Kidney (tissue), 14 donors: Measurements from ENCODE around the gene SEL1L2. TPM values are rescaled to one million over a fixed set of nuclear protein-coding genes. Genes with fewer than 3 reads are reported as not detected.

ENCODE experiments used
- DNase-seq, 5 donors: peaks; one replicate each; pipeline ENCODE4 v3.0.0-alpha.2; 2013 to 2020
- FAIRE-seq: peaks from 2 replicates; lab custom pipeline; 2012; peaks lifted over from hg19 to GRCh38; lab: Jason Lieb, UNC
- H3K27ac ChIP-seq, 2 donors: one replicate each; pipeline ENCODE4 v1.7.0; 2013; ENCODE audit warnings: low read depth in 2 of 2, low read length in 2 of 2, inconsistent platforms in 1 of 2
- H3K27me3 ChIP-seq: one replicate; pipeline ENCODE4 v1.7.1; 2013; ENCODE audit warnings: low read length, inconsistent platforms; ENCODE audit not compliant: control insufficient read depth, insufficient read depth
- H3K36me3 ChIP-seq, 3 donors: one replicate each; pipeline versions ENCODE4 v1.7.0 to v1.7.1; 2013; ENCODE audit warnings: low read length in 3 of 3, control low read depth in 1 of 3, inconsistent platforms in 1 of 3; ENCODE audit not compliant: insufficient read depth in 3 of 3, control insufficient read depth in 2 of 3
- H3K4me1 ChIP-seq, 3 donors: one replicate each; pipeline versions ENCODE4 v1.7.0 to v1.7.1; 2013; ENCODE audit warnings: low read length in 3 of 3, inconsistent platforms in 1 of 3, low read depth in 1 of 3; ENCODE audit not compliant: control insufficient read depth in 2 of 3, insufficient read depth in 2 of 3
- H3K4me3 ChIP-seq, 3 donors: one replicate each; pipeline versions ENCODE4 v1.7.0 to v1.8.1; 2013; ENCODE audit warnings: low read length in 3 of 3, control low read depth in 1 of 3, inconsistent platforms in 1 of 3
- H3K9ac ChIP-seq, 3 donors: one replicate each; pipeline versions ENCODE4 v1.7.0 to v1.7.1; 2013; ENCODE audit warnings: low read length in 3 of 3, control low read depth in 1 of 3, inconsistent platforms in 1 of 3
- H3K9me3 ChIP-seq, 3 donors: one replicate each; pipeline versions ENCODE4 v1.7.0 to v1.7.1; 2013; ENCODE audit warnings: low read length in 3 of 3, control low read depth in 1 of 3, inconsistent platforms in 1 of 3; ENCODE audit not compliant: control insufficient read depth in 2 of 3, insufficient read depth in 1 of 3
- CTCF ChIP-seq: IDR thresholded peaks from 3 replicates; pipeline ENCODE4 v1.5.1; 2012; ENCODE audit warnings: mild to moderate bottlenecking, moderate library complexity, borderline replicate concordance; ENCODE audit not compliant: insufficient read depth; ENCODE audit errors: extremely low read depth
- intact Hi-C: fragments of 100-400 bp; cut with DNase I; formaldehyde crosslinking; loops from one replicate; pipeline ENCODE4 v1.11.1; 2022
- polyA plus RNA-seq: library from polyadenylated mRNA; stranded (reverse); fragments of 350-450 nt; fragmentation: Illumina TruSeq; extraction: RNeasy Lipid Tissue Mini Kit (QIAGEN cat#74804); gene quantifications from one replicate; pipeline ENCODE4 v1.2.3, GENCODE V29; 2014; ENCODE audit warnings: low read depth, low replicate concordance; ENCODE audit not compliant: insufficient read depth
- total RNA-seq: library from RNA; stranded (reverse); fragmentation: NEBNext Ultra II Directional; extraction: Animal tissue kit (Norgen Biotek cat#: 25700); gene quantifications from one replicate; pipeline ENCODE4 v1.2.1, GENCODE V29; 2021
- donor health status: control.
- donor health status: control.
- donor health status: control.
- donor health status: control.
- donor health status: control.
- donor health status: DM: yes; HTN: yes; CAD: no.
- donor health status: Normal renal cell carcinoma (clear cell type).

The SEL1L2 gene
- total and polyA plus RNA-seq, 2 donors from 2014 or later, result not detected

DNA sequence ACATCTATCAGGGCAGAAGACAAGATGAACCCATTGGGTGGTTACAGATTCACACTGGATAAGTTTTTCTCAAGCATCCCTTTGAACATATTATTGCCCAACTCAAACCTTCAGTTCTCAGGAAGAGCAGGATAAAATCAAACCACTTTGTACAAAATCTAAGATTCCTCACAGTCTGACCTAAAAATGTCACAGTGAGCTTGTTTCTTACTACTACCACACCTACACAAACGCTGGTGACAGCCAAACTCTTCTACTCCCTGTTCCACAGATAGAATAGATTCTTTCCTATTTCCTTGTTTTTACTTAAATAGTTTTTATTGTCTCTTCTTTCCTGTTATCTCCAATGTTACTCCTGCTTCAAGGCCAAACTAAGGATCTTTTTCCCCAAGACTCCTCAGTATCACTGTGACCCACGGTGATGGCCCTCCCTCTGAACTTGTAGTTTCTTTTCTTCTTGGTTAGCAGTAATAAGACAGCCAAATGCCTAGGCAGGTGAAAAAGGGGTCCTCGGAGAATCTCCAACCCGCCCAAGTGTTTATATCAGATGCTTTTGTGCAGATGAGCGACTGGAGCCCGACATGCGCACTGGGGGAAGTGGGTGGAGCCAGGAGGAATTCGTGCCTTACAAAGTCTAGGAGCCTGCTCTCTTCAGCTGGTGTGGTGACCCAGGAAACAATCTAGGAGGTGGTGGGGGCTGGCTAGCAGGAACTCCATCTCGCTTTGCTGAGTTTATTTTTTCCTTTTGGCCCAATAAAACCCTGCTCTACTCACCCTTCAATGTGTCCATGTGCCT is 53.4 kb downstream of the SEL1L2 start:
- FAIRE-seq, result no peak
- no peak for DNase-seq
- intact Hi-C loops, result no loop called here
- no peak for TF ChIP-seq CTCF
- H3K9me3 ChIP-seq, result peaks cover 0 to 3% (median 3%) of the 10 kb centered on the region in 3 donors
- H3K9ac ChIP-seq, result no peak overlapping the region
- no peaks in the 10 kb centered on the region for H3K27me3 ChIP-seq
- no peak overlapping the region for H3K27ac ChIP-seq
- no peak overlapping the region for H3K4me3 ChIP-seq
- H3K4me1 ChIP-seq, result no peaks in the 10 kb centered on the region
- no peaks in the 10 kb centered on the region for H3K36me3 ChIP-seq

DNA sequence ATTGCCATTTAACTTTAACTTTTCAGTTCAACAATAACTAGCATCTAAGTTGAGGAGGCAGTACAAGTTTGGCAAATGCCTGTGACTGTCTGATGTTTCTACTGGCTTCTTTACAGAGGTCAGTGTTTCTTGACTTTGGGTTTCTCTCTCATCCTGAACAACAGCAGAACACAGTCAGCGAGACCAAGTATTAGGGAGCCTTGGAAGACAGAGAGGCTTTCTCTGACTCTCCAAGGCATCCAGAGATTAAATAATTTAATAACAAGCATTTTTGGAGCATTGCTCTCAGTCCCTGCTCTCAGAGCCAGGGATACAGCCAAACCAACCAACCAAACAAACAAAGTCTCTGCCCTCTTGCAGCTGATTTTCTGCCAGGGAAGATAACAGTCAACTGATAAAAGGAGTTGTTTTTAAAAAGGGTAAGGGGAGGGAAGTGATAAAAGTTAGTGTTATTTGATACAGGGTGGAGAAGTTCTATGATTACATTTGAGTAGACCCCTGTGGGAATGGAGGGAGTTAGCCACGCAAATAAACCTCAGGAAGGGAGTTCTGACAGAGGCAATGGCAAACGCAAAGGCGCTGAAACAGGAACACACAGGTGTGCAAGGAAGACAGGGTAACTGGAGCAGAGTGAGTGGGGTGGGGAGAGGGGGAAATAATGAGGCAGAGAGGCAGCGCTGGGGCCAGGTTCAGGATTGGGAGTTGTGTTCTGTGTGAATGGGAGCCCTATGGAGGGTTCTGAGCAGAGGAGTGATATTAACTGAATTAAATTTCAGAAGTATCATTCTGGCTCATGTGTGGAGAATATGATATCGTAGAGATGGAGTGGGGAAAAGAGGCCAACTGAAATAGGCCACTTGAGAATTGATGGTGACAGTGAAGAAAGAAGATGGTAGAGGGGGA is 55.2 kb downstream of the SEL1L2 start:
- H3K36me3 ChIP-seq, result no peaks in the 10 kb centered on the region
- no peak overlapping the region for H3K9ac ChIP-seq
- no peak for TF ChIP-seq CTCF
- no peak overlapping the region for H3K4me3 ChIP-seq
- H3K27ac ChIP-seq, result no peak overlapping the region
- intact Hi-C loops, result no loop called here
- DNase-seq (no peak), FAIRE-seq (no peak)
- H3K9me3 ChIP-seq, result peaks cover 0 to 3% (median 3%) of the 10 kb centered on the region in 3 donors
- no peaks in the 10 kb centered on the region for H3K27me3 ChIP-seq
- H3K4me1 ChIP-seq, result no peaks in the 10 kb centered on the region

DNA sequence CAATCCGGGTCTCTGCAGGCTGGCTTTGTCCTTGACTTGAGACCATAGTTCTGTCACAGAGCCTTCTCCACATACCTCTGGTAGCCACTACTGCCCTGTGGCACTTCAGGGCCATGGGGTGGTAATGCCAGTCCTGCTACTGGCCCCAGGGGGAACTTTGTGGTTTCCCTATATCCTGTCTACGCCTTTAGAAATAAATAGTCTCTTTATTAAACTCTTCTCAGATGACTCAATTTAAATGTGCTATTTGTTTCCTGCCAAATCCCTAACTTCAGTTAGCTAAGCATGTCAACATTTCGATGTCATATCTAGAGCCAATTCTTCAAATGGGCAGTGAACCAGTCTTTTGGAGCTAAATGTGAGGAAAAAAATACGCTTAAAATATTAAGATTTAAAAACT is 60.1 kb downstream of the SEL1L2 start:
- FAIRE-seq (no peak), DNase-seq (no peak)
- intact Hi-C loops, result no loop called here
- no peaks in the 10 kb centered on the region for H3K36me3 ChIP-seq
- no peaks in the 10 kb centered on the region for H3K27me3 ChIP-seq
- H3K27ac ChIP-seq, result no peak overlapping the region
- no peak overlapping the region for H3K4me3 ChIP-seq
- no peak overlapping the region for H3K9ac ChIP-seq
- no peaks in the 10 kb centered on the region for H3K9me3 ChIP-seq
- no peaks in the 10 kb centered on the region for H3K4me1 ChIP-seq
- TF ChIP-seq CTCF, result no peak
